HFFc6 (cell line): ENCODE measurements around the gene HMGN5. TPM values are rescaled to one million over a fixed set of nuclear protein-coding genes. Genes with fewer than 3 reads are reported as not detected.

Experiments
- DNase-seq: peaks from one replicate; pipeline ENCODE4 v3.0.0-alpha.2; 2018
- H3K27ac Mint-ChIP-seq: 2 replicates; pipeline ENCODE4 v1.8.0; 2020; ENCODE audit warnings: mild to moderate bottlenecking, mixed read lengths
- H3K27me3 Mint-ChIP-seq: 2 replicates; pipeline ENCODE4 v1.8.0; 2021; ENCODE audit warnings: mild to moderate bottlenecking, moderate library complexity, mixed read lengths; ENCODE audit not compliant: insufficient read depth
- H3K36me3 Mint-ChIP-seq: 2 replicates; pipeline ENCODE4 v1.8.0; 2021; ENCODE audit warnings: low read depth, mixed read lengths
- H3K4me1 Mint-ChIP-seq: 2 replicates; pipeline ENCODE4 v1.8.0; 2020; ENCODE audit warnings: low read depth, mixed read lengths
- H3K4me3 Mint-ChIP-seq: 2 replicates; pipeline ENCODE4 v1.8.0; 2020; ENCODE audit warnings: mild to moderate bottlenecking, moderate library complexity, mixed read lengths
- H3K9me3 Mint-ChIP-seq: 2 replicates; pipeline ENCODE4 v1.8.0; 2020; ENCODE audit warnings: mild to moderate bottlenecking, mixed read lengths
- CTCF ChIP-seq: fragments of 200-600 bp; sonication (generic); IDR thresholded peaks from 2 replicates; pipeline ENCODE4 v1.5.0; 2021; ENCODE audit warnings: antibody characterized with exemption, mild to moderate bottlenecking
- total RNA-seq, 6 experiments: library from RNA; stranded (reverse); fragmentation: NEBNext Ultra II Directional; extraction: Animal tissue kit (Norgen Biotek cat#: 25700); gene quantifications; 2 replicates in 1 of 6; 3 replicates in 5 of 6; pipeline ENCODE4 v1.2.3, GENCODE V29; 2021

The HMGN5 gene
- total RNA-seq, 6 experiments from 2014 or later = 1.2 to 2.5 (median 1.9) TPM

DNA sequence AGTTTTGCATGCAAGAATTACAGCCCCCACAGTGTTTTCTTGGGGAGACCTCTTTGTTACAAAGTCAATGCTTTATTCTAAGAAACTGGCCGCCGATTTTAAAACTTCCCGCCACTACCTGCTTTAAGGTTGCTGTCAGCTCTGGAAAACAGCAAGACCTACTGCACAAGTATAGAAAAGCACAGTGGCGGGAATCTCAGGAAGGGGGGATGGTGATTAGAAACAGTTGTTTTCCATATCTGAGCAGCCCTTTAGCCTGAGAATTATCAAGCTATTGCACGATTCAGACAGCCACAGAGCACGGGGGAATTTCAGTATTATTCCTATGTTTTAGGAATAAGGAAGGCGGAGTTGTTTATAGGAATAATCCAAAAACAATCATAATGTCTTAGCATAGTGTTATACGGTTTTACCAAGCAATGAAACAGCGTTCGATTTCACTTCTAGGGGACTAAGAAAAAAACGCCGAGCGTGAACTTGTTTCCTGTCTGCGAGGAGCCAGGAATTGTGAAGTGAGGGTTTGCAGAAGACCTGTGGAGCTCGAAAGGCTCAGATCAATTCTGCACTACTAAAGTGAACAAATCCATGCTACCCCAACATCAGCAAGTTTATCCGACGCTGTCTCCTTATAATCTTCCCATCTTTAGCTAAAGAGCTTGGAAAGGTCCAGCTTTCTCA is 81.3 kb downstream of the HMGN5 start:
- Mint-ChIP-seq H3K9me3 (no peaks in the 10 kb centered on the region), H3K27ac (peak overlapping the region; percentile 67), H3K4me3 (peak overlapping the region; percentile 94)

GRCh38 chrX:81114757-81115156 is 87.0 kb downstream of the HMGN5 start:
- DNase-seq = no peak
- H3K4me3 Mint-ChIP-seq = no peak overlapping the region
- no peak for TF ChIP-seq CTCF
- H3K4me1 Mint-ChIP-seq = peaks cover 2% of the 10 kb centered on the region
- H3K27ac Mint-ChIP-seq = no peak overlapping the region
- no peaks in the 10 kb centered on the region for H3K9me3 Mint-ChIP-seq
- H3K27me3 Mint-ChIP-seq = no peaks in the 10 kb centered on the region
- no peaks in the 10 kb centered on the region for H3K36me3 Mint-ChIP-seq

More for the DNA sequence above, 81.3 kb downstream of the HMGN5 start:
- no peaks in the 10 kb centered on the region for H3K36me3 Mint-ChIP-seq
- peaks cover 13% of the 10 kb centered on the region for H3K4me1 Mint-ChIP-seq
- TF ChIP-seq CTCF = no peak
- peaks cover 1% of the 10 kb centered on the region; the same call in 1 of the 2 replicates for H3K27me3 Mint-ChIP-seq
- DNase-seq = no peak

DNA sequence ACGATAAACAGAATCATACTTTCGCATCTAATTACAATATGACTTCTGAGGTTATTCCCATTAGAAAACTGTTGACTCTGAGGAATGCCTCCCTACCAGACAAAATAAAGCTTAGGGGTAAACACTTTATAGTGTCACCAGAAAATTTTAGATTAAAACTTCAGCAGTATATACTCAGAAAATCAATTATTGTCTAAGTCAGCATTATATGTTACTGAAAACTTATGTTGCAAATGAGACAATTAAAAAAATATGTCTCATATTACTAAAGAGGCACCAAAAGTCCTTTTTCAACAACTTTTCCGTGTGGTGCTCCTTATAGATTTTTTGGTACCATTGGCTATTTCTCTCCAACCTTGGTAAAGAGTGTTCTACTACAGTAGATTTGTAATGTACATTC is 91.4 kb downstream of the HMGN5 start:
- no peaks in the 10 kb centered on the region for H3K27me3 Mint-ChIP-seq
- no peaks in the 10 kb centered on the region; the same call in 1 of the 2 replicates for H3K9me3 Mint-ChIP-seq
- no peak for DNase-seq
- H3K4me1 Mint-ChIP-seq = no peaks in the 10 kb centered on the region
- no peak overlapping the region for H3K4me3 Mint-ChIP-seq
- TF ChIP-seq CTCF = no peak
- H3K36me3 Mint-ChIP-seq = no peaks in the 10 kb centered on the region
- H3K27ac Mint-ChIP-seq = no peak overlapping the region

- DNase-seq = no peak
- Mint-ChIP-seq H3K36me3 (no peaks in the 10 kb centered on the region), H3K27me3 (peaks cover 1% of the 10 kb centered on the region; the same call in 1 of the 2 replicates), H3K9me3 (peaks cover 4% of the 10 kb centered on the region; the same call in 1 of the 2 replicates), H3K4me3 (no peak overlapping the region), H3K27ac (no peak overlapping the region), H3K4me1 (no peaks in the 10 kb centered on the region)
- TF ChIP-seq CTCF = no peak
These were observed 119.1 kb downstream of the HMGN5 start for GRCh38 chrX:81082649-81083048.

Other genes starting within 250 kb of the HMGN5 start
- gene SH3BGRL, start 189 bp upstream of the HMGN5 start, total RNA-seq = 10 to 100 TPM; 77.8 to 90.3 (median 81.2) TPM